Ecto neural progenitor cell (in vitro differentiated cells): Measurements from ENCODE around the gene PNMA6E.

ENCODE experiments used
- DNase-seq: peaks from one replicate; pipeline ENCODE4 v3.0.0-alpha.2; 2018; ENCODE audit warnings: low spot score

The PNMA6E gene

GRCh38 chrX:153349952-153350351 lies 51.2 kb downstream of the PNMA6E start:
- no peak for DNase-seq

DNA sequence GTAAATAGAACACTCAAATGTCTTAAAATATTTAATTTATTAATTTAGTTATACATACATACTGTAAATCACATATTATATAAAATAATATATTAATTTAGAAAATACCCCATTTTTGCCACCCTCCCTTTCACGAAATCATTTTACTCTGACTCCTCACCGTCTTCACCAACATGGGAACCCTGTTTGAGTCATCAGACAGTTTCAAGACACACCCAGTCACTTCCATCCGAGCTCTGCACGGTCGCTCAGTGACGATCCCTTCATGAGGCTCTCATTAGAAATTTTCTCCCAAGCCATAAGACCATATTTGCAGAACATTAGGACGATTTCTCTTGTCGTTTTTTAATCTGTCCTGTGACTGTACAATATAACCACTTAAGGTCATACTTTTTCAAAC lies 52.7 kb downstream of the PNMA6E start:
- no peak for DNase-seq

GRCh38 chrX:153347530-153347929 lies 53.6 kb downstream of the PNMA6E start:
- DNase-seq: no peak
